ENCODE measurements around the gene PAX5.

PAX5 gene

GRCh38 chr9:37010180-37010579, 23.9 kb downstream of the PAX5 start:
- no peak for DNase-seq (ENCODE audit: extremely low read depth, low read depth)
- TF ChIP-seq, protein P1, sequence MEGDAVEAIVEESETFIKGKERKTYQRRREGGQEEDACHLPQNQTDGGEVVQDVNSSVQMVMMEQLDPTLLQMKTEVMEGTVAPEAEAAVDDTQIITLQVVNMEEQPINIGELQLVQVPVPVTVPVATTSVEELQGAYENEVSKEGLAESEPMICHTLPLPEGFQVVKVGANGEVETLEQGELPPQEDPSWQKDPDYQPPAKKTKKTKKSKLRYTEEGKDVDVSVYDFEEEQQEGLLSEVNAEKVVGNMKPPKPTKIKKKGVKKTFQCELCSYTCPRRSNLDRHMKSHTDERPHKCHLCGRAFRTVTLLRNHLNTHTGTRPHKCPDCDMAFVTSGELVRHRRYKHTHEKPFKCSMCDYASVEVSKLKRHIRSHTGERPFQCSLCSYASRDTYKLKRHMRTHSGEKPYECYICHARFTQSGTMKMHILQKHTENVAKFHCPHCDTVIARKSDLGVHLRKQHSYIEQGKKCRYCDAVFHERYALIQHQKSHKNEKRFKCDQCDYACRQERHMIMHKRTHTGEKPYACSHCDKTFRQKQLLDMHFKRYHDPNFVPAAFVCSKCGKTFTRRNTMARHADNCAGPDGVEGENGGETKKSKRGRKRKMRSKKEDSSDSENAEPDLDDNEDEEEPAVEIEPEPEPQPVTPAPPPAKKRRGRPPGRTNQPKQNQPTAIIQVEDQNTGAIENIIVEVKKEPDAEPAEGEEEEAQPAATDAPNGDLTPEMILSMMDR (IDR thresholded peaks at IDR 0.05; ENCODE audit: low read depth, low read length): no peak

- TF ChIP-seq, protein P1 (IDR thresholded peaks at IDR 0.05; ENCODE audit: low read depth, low read length): no peak
- DNase-seq (ENCODE audit: extremely low read depth, low read depth): no peak
Observed at GRCh38 chr9:37007295-37007694, 26.8 kb downstream of the PAX5 start.

- no peak for DNase-seq (ENCODE audit: extremely low read depth, low read depth)
- TF ChIP-seq, protein P1 (IDR thresholded peaks at IDR 0.05; ENCODE audit: low read depth, low read length): no peak
Observed at GRCh38 chr9:37005517-37006140, 28.4 kb downstream of the PAX5 start.

DNA sequence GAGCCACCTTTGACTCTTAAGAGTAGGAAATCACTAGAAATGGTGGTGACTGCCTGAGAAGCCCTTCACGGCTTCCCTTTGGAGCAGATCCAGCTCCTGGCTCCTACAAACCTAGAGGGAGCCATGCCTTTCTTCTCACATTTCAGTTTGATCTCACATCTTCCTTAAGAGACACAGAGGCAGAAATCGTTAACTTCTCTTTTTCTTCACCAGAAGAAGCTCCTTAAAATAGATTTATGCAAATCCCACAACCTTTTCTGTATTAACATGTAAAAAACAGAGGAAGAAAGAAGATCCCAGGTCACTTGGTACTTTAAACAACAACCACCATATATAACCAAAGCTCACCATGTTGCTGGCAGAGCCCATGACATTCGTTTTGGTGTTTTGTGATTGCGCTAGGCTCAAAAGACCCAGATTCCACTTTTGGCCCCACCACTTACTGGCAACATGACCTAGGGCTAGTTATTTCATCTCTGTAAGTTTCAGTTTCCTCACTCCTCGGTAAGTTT, 29.6 kb downstream of the PAX5 start:
- TF ChIP-seq, protein P1 (IDR thresholded peaks at IDR 0.05; ENCODE audit: low read depth, low read length): no peak

DNA sequence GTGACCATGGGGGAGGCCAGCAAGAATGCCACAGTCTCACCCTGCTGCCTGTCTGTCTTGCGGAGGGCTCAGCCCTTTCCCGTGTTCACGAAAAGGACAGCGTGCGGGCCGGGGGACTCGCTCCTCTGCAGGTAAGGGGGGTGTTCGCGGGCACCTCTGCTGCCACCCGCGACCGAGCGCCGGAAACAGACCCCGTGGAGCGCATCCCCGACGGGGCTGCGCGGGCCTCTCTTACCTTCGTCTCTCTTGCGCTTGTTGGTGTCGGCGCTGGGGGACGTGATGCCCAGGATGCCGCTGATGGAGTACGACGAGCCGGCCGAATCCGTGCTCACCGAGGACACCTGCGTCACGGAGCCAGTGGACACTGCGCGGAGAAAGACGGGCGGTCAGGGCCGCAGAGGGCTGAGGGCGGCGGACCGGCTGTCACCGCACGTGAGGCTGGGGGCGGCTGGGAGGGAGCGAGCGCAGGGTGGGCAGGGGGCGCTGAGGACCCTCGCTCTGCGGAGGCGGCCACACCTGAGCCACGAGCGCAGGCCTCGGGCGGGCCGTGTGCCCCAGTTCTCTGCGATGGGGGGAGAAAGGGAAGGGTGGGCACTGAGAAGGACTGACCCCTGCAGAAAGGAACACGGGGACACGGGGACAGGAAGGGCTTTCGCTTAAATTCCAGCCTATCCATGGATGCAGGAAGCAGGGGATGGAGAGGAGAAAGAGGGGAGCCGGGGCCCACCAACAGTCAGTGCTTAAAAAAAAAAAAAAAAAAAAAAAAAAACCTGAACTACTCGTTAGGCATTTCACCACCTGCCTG, 31.5 kb downstream of the PAX5 start:
- TF ChIP-seq, protein P1 (IDR thresholded peaks at IDR 0.05; ENCODE audit: low read depth, low read length): no peak

More for the DNA sequence above, 29.6 kb downstream of the PAX5 start:
- no peak for DNase-seq (ENCODE audit: extremely low read depth, low read depth)

GRCh38 chr9:37002036-37002412, 32.0 kb downstream of the PAX5 start:
- TF ChIP-seq, protein P1 (IDR thresholded peaks at IDR 0.05; ENCODE audit: low read depth, low read length): no peak
- no peak for DNase-seq (ENCODE audit: extremely low read depth, low read depth)

More for the DNA sequence above, 31.5 kb downstream of the PAX5 start:
- no peak for DNase-seq (ENCODE audit: extremely low read depth, low read depth)

DNA sequence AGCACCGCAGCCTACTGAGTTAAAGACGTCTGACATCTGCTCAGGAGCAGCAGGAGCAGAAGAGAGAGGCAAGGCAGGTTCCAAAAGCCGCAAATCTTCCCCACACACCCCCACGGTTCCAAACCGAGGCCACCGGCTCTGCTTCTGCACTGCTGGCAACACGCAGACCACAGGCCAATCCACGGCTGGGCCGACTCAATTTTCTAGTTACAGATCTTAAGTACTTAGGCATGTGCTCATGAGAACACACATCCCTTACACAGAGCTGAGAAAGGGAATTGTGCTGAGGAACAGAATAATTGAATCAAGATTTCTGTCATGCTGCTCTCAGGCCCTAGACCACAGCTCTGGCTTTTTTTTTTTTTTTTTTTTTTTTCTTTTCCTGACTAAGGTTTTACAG, 32.6 kb downstream of the PAX5 start:
- no peak for DNase-seq (ENCODE audit: extremely low read depth, low read depth)
- TF ChIP-seq, protein P1 (IDR thresholded peaks at IDR 0.05; ENCODE audit: low read depth, low read length): no peak

Measured in AG09319 (cell line).